Erythroblast (primary cell): ENCODE data around the gene KDM5C.
"Not testable (repeated sequence)": the region's sequence is repeated elsewhere in the genome, so short reads cannot be mapped to it uniquely, and the experiment has no call there.

Source experiments
- DNase-seq, 2 experiments: peaks; one replicate each; lab custom pipeline; 2025; lab: John Stamatoyannopoulos, UW
- GATA1 ChIP-seq: IDR thresholded peaks from 2 replicates; pipeline ENCODE4 v1.6.1; 2011; ENCODE audit warnings: low read depth, mild to moderate bottlenecking, control low read depth, low read length, moderate library complexity
- POLR2A ChIP-seq: IDR thresholded peaks from 2 replicates; pipeline ENCODE4 v1.6.1; 2011; ENCODE audit warnings: mild to moderate bottlenecking, low read length

The KDM5C gene

GRCh38 chrX:53195401-53195800 is 29.6 kb downstream of the KDM5C start:
- no peak for TF ChIP-seq GATA1
- no peak for TF ChIP-seq POLR2A
- no peak for DNase-seq

GRCh38 chrX:53194308-53194707 is 30.7 kb downstream of the KDM5C start:
- no peak for DNase-seq
- TF ChIP-seq GATA1 (no peak), POLR2A (no peak)

GRCh38 chrX:53193093-53193492 is 31.9 kb downstream of the KDM5C start:
- TF ChIP-seq GATA1 (no peak), POLR2A (no peak)
- DNase-seq = no peak

- TF ChIP-seq GATA1 (no peak), POLR2A (no peak)
These were observed 34.5 kb downstream of the KDM5C start for GRCh38 chrX:53190363-53190960.

GRCh38 chrX:53188763-53189162 is 36.2 kb downstream of the KDM5C start:
- DNase-seq = no peak
- TF ChIP-seq POLR2A = no peak
- TF ChIP-seq GATA1 = no peak

More at GRCh38 chrX:53190363-53190960, 34.5 kb downstream of the KDM5C start:
- peak in 1 of 2 experiments; percentile 4 for DNase-seq

- TF ChIP-seq GATA1 (no peak), POLR2A (no peak)
- no peak for DNase-seq
These were observed 38.7 kb downstream of the KDM5C start for GRCh38 chrX:53186351-53186750.

GRCh38 chrX:53184836-53185235 is 40.2 kb downstream of the KDM5C start:
- TF ChIP-seq GATA1 (no peak), POLR2A (no peak)
- no peak for DNase-seq

GRCh38 chrX:53171356-53171755 is 53.7 kb downstream of the KDM5C start:
- TF ChIP-seq POLR2A (no peak), GATA1 (no peak)
- peak in 1 of 2 experiments; percentile 9 for DNase-seq

GRCh38 chrX:53166103-53166502 is 58.9 kb downstream of the KDM5C start:
- DNase-seq = no peak
- TF ChIP-seq POLR2A (no peak), GATA1 (no peak)

- not testable (repeated sequence) for DNase-seq
These were observed 60.4 kb downstream of the KDM5C start for GRCh38 chrX:53164566-53164965.

GRCh38 chrX:53163436-53163835 is 61.6 kb downstream of the KDM5C start:
- no peak for TF ChIP-seq POLR2A
- no peak for TF ChIP-seq GATA1

GRCh38 chrX:53160297-53160983 is 64.6 kb downstream of the KDM5C start:
- TF ChIP-seq POLR2A = no peak
- TF ChIP-seq GATA1 = no peak
- no peak for DNase-seq

More at GRCh38 chrX:53163436-53163835, 61.6 kb downstream of the KDM5C start:
- DNase-seq = no peak

- no peak for DNase-seq
- TF ChIP-seq GATA1 = no peak
- no peak for TF ChIP-seq POLR2A
These were observed 65.8 kb downstream of the KDM5C start for GRCh38 chrX:53159184-53159583.

GRCh38 chrX:53156207-53156596 is 68.8 kb downstream of the KDM5C start:
- DNase-seq = no peak
- TF ChIP-seq POLR2A (no peak), GATA1 (no peak)

GRCh38 chrX:53155512-53156206 is 69.3 kb downstream of the KDM5C start:
- no peak for TF ChIP-seq POLR2A
- no peak for TF ChIP-seq GATA1
- DNase-seq = no peak
